GM21825 (cell line): ENCODE data around the gene SLC16A8.

Experiments
- ATAC-seq: cut with Tn5 transposase; IDR thresholded peaks from one replicate; pipeline ENCODE4 v1.9.1; 2021; ENCODE audit warnings: mild to moderate bottlenecking, moderate library complexity; ENCODE audit not compliant: unreplicated experiment

The SLC16A8 gene

DNA sequence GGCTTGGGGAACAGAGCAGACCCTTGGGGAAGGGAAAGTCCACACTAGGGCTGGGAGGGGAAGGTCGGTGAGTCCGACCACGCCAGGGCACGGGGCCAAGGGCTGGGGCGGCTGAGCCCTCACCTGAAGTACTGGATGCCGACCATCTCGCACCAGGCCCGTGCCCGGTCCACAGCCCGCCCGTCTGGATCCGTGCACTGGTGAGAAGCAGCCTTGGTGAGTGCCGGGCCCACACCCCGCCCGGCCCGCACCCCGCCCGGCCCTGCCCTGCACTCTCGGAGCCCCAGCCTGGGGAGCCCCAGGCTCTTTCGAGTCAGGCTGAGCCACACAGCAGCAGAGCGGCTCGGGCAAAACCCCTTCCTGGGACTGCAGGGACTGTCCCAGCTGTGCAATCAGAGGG is 28.4 kb upstream of the SLC16A8 start:
- no peak for ATAC-seq

DNA sequence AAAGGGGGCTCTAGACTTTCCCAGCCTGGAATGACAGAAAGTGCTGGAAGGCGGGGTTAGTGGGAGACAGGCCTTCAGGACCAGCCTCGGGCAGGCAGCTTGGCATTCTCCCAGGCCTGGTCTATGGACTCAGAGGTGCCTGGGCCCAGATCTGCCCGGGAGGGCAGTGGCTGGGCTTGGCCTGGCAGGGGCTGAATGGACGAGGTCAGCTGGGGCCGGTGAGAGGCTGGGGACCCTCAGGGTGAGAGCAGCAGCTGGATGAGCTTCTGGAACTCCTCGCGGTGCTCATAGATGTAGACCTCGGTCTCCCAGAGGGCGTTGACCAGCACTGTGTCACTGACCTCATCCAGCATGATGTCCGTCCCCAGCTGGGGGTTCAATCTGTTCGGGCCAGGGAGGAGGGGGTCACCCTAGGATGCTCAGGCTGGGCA is 28.0 kb upstream of the SLC16A8 start:
- no peak for ATAC-seq

DNA sequence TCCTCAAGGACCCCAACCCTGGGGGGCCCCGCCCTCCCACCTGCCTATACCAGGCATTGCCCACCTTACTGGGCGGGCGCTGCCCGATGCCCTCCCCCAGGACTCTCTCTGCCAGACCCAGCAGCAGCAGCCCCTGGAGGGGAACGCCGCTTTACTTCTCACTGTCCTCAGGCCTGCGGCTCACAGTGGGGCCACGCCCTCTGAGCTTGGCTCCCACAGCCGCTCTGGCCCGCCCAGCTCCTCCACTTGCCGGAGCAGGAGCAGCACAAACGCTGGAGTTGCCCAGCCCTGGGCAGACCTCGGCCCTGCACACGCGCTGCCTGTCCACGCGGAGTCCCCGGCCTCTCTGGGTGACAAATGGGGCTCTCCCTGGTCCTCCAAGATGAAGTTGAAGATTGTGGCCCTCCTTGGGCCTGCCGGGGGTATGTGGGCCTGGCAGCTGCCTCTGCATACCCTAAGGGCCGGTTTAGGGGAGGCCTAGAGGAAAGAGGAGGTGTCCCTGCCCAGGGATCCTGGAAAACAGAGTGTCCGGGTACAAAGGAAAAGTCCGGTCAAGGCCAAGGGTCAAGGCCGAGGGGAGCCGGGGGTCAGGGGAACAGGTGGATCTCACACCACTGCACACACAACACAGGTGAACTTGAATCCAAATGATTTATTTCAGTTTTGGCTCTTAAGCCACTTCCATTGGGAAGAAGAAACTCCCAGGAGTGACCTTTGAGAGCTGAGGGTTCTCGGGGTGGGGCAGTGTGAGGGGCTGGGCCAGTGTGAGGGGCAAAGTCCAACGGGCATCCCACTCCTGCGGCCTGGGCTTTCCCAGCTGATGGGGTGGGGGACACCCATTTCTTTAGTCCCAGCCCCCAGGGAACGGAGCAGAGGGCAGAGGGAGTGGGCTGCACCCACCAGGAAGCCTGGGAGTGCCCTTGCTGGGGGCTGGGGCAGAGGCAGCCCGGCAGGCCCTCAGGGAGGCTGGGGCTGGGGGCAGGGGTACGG is 27.2 kb upstream of the SLC16A8 start:
- ATAC-seq: no peak

DNA sequence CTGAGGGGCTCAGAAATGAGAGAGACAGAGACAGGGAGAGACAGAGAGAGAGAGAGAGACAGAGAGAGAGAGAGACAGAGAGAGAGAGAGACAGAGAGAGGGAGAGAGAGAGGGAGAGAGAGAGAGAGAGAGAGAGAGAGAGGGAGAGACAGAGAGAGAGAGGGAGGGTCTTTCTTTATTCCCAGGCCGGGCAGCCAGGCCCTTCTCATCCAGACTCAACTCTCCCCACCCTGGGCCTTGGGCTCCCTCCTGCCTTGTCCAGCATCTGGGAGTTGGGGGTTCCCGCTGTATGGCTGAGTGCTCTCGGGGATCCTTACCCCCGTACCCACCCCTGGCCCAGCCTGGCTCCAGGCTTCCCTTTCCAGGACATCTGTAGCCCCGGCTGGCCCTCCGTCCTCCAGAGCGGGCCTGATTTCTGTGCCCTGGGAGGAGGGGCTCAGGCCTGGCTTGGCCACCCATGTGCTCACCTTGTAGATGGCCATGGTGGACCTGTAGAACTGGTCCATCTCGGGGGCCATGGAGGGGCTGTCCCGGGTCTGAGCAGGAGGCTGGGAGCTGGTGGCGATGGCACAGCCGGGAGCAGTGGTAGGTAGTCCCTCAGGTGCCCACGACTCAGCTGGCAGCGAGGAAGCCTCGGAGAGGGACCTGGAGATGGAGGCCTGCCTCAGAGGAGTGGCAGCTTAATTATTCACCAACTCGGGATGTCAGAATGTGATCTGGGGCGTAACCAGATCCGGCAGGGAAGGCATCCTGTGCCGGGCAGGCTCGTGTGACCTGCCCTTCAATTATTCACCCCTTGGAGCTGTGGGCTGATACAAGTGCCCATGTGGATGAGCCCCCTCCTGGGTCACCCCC is 26.3 kb upstream of the SLC16A8 start, which contains the start of gene BAIAP2L2:
Gene BAIAP2L2 (minus strand): TSS at position 677 of the 855 bp plus-strand sequence. CDS start 159 bp downstream, at position 518.
- no peak for ATAC-seq

DNA sequence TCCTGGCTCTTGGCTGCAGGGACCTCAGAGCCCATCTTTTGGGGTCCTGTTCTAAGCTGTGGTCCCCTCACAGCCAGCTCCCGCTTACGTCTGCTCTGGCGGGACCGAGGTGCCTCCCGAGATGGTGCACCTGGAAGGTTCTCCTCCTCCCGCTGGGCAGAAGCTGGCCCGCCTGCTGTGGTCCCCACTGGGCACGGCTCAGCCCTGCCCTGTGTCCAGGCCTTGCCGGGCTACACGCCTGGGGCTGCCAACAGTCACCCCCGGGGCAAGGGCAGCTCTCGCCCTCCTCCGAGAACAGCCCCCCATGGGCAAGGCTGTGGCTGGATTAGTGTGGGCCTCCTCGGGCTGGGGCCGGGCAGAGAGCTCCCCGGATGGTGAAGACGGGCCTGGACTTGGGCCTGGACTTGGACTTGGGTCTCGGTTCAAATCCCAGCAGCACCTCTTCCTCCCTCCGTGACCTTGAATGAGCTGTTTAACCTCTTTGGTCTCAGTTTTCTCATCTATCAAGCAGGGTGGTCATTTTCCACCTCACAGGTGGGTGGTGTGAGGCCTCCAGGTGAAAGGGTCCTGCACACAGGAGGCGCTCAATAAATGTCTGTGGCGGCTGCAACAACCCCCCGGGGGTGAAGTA is 25.5 kb upstream of the SLC16A8 start:
- ATAC-seq: no peak

DNA sequence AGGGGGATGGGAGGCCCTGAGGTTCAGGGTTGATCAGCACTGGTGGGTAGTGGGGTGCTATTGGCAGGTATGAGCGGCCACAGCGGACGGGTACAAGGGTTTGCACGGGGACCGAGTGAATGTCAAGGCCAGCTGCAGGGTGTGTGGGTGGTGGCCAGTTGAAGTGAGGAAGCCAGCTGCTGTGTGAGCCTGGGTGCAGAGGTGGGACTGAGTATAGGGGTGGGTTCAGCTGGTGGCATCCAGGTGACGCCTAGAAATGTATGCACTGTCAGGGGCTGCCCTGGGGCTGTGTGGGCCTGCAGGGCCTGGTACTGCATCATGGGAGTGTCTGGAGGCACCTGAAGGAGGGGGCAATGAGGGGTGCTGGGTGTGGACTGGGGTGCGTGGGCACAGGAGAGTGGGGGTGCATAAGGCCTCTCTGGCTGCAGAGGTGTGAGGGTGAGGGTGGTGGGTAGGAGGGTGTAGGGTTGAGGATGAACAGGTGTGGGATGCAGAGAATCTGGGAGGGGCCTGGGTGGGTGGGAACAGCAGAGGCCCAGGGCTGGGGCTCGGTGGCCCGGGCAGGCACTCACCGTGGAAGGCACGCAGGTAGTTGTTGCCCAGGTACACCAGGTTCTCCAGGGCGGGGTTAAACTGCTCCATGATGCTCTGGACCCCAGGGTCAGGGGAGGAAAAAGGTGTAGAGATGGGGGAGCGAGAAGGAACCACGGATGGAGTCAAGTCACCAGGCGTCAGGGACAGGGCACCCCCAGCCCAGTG is 24.8 kb upstream of the SLC16A8 start:
- ATAC-seq: no peak

DNA sequence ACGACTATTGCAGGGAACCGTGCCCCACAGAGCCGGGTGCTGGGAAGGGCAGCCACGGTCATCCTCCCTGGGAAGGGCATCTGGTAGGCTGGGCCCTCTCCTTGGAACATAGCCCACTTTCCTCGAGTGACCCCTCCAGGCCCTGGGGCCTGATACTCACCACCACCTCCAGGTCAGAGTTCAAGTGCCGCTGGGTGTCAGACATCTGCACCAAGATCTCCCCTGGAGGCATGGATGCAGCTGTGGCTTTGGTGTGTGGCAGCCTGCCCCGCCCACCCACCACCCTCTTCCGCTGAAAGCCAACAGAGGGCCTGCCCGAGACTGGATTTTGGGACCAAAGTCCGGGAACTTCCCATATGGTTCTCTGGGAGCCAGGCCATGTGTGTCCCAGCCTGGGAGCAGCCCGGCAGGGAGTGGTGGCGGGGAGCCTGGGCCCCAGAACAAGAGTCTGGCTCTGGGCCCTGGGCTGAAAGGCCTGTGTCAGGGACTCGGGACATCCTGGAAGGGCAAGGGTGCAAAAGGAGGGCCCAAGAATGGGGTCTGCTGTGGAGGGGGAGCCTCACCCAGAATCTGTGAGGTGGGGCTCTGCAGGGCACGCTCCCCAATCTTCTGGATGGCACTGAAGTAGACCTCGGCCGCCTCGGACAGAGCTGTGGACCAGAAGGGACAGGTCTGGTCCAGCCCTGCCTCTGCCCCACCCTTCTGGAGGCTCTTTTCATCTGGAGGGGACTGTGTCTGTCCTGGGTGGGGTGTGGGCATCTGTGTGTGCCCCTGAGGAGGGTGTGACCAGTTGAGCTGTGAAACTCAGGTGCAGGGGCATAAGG is 23.9 kb upstream of the SLC16A8 start:
- ATAC-seq: no peak

DNA sequence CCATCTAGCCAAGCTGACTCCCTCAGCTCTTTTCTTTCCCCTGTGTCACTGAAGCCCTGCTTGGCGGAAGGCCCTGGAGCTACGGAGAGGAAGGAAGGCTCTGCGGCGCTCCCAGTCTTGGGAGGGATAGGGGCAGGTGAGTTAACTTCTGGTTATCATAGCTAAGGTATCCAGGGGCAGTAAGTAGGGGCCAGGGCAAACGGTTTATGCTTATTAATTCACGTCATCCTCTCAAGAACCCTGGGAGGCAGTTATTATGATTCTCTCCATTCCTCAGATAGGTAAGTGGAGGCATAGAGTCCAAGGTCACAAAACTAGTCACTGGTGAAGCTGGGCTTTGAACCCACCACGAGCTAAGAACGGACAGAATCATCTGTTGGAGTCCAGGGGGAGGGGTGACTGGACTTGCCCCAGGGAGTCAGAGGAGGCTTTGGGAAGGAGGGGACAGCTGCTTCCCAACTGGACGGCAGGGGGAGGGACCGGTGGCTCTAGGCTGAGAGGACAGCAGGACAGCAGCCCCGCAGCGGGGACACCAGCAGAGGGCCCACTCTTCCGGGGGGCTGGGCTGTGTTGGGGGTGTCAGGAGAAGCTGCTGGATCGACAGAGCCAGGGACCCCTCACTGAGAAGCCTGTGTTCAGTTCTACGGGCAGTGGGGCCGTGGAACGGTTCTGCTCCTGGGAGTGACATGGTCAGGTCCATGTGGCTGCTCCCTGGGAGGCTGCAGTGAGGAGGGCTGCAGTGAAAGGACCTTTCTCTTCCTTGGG is 23.0 kb upstream of the SLC16A8 start:
- no peak for ATAC-seq

DNA sequence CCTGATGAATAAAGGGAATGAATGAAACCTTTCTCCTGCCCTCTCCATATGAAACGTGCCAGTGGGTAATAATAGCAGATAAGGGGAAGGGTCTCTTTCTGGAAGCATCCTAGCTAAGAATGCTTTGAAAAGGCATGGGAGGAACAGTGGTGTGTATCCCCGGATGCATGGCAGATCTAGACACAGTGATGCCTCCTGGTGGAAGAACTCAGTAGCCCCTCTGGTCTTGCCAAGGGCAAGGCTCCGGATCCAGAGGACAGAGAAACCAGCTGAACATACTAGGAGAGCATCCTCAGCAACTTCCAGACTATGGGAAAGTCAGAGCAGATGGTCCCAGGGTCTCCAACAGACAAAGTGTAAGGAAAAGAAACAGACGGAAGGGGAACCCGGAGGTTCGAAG is 20.1 kb upstream of the SLC16A8 start:
- ATAC-seq: no peak

DNA sequence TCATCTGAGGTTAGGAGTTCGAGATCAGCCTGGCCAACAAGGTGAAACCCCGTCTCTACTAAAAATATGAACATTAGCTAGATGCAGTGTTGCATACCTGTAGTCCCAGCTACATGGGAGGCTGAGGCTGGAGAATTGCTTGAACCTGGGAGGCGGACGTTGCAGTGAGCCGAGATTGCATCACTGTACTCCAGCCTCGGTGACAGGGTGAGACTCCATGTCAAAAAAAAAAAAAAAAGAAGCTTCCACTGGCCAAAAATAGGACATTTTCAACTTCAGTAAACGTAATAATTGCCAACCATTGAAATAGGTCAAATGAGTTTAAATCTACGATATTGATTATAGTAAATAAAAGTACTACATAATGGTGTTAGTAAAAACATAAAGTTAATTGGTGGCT is 19.7 kb upstream of the SLC16A8 start:
- no peak for ATAC-seq

DNA sequence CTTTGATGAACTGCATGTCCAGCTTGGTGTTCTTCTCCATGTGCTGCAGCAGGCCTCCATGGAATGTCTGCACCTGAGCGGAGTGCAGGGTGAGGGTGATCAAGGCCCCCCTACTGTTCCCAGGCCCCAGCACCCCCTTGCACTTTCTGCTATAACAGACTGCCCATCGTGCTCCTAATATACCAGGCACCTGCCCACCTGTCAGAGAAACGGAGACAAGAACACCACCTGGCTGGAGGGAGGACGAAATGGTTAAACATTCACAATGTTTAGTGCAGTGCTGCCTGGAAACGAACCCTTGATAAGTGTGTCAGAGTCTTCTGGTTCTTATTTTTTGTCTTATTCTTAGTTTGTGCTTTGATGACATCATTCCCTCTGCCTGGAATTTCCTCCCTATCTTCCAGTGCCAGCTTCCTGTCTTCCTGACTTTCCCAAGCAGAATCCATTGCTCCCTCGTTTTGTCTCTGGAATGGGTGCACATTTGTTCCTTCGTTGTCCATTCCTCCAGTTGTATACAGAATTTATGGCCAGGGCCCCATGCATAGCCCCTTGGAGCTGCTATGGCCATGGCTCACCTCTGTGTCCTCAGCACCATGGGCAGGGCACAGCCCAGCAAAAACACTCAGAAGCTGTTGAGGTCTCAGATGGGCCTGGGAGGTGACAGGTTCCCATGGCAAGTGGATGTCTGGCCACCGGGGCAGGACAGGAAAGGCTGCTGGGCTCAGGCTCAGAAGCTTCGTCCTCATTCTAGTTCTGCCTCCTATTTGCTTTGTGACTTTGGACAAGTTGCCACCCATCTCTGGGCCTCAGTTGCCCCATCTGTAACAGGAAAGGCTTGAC is 14.6 kb upstream of the SLC16A8 start:
- no peak for ATAC-seq

DNA sequence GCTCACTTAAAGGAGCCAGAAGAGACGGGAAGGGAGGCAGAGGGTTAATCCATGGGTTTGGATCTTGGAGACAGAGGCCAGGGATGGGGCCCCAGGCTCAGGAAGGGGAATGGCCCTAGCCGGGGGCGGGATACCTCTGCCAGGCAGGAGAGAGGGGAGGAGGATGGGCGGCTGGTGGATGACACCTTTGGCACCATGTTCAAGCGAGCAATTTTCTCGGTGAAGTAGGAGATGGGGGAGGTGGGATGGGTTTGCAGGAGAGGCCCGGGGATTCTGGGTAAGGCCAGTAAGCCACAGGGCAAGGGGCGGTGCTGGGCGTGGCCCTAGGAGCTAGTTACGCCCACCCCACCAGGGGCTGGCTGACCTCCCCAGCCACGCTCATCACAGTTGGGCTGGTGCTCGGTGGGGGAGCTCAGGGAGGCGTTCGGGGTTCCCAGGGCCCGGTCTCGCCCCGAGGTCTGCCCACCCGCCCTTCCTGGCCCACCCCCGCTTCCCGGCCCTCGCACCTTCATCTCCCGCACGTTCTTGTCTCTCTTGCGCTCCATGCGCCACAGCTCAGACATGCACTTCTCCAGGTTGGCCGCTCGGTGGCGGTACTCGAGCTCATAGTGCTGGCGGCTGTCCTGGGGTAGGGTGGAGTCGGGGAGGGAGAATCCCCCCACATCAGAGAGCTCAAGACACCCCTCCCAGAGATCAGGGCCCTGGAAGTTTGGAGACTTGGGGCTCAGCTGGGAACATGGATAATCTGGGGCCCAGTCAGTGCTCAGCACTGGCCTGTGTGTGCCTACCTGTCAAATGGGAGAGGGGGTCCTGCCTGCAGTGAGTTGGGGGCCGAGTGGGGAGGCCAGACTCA is 13.8 kb upstream of the SLC16A8 start:
- no peak for ATAC-seq

DNA sequence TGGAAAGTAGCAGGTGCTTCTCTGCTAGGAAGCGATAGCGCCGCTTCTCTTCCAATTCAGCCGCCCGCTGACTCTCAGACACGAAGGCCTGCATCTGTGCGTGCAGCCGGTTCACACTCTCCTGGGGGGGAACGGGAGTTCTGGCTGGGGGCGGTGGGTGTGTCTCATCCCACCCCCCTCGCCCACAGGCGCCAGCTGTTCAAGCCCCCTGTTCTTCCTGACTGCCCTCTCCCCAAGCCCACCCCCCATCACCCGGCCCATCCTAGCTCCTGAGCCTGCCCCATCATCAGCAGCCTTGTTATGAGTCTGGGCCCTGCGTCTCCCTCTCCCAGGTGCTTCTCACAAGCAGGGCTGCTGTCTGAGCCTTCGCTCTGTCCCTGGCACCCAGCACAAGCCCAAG is 13.1 kb upstream of the SLC16A8 start:
- no peak for ATAC-seq

DNA sequence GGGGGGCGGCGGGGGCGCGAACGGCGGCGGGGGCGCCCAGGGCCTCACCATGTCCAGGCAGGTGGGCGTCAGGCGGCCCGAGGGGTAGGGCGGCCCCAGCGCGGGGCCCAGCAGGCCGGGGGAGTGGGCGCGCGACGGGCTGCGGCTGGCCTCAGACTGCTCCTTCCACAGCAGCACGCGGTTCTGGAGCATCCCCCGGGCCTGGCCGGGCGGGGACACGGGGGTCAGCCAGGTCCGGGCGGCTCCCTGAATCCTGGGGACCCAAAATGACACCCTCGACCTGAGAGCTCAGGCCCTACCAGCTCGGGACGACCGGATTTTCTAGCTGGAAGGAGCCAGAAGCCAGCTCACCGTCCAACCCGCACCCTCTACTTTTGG is 5.5 kb upstream of the SLC16A8 start:
- no peak for ATAC-seq

DNA sequence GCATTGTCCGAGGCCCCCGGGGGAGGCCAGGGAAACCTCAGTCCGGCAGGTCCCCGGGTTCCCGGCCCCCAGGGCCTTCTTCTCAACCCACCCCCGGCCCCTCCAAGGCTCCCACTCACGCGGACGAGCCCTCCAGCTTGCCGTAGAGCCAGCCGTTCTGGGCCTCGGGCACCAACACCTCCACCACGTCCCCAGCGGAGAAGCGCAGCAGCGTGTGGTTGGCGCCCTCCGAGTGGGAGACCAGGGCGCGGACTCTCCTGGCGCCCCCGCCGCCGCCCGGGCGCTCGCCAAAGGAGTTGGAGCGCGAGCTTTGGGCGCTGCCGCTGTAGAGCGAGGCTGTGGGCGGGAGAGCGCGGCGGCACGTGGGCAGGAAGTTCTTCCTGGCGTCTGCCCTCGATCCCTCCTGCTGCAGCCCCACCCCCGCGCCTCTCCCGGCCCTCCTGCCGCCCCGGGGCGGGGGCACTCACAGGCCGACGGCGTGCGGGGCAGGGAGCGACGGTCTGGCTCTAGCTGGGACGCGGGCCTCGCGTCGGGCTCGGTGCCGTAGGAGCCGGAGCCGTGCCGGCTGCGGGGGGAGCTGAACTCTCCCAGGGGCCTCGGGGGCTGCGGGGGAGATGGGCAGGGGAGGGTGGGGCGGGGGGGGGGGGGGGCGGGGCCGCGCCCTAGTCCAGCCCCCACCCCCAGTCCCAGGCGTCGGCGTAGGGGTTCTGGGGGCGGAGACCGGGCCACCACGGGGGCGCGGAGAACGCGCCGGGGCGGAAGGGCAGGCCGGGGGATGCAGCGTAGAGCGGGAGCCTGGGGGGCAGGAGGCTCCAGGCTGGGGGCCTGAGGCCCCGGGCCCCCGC is 4.9 kb upstream of the SLC16A8 start:
- no peak for ATAC-seq

DNA sequence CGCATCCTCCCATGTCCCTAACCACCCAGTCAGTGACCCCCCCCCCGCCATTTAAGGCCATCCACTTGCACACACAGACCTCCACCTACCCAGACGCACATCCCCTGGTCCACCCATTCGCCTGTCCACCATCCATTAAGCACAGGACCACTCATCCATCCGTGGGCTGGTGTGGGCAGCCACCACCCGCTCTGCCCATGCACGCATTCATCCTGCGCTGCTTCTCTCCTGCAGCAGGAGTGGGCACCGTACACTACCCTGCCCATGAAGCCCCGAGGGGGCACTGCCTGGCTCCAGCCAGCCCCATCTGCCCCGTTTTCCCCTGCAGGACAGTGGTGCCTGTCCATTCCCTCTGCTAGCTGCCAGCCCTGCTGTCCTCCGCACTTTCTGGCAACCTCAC is 3.9 kb upstream of the SLC16A8 start:
- no peak for ATAC-seq
